Measurements from ENCODE around the gene LSM7.

The LSM7 gene

DNA sequence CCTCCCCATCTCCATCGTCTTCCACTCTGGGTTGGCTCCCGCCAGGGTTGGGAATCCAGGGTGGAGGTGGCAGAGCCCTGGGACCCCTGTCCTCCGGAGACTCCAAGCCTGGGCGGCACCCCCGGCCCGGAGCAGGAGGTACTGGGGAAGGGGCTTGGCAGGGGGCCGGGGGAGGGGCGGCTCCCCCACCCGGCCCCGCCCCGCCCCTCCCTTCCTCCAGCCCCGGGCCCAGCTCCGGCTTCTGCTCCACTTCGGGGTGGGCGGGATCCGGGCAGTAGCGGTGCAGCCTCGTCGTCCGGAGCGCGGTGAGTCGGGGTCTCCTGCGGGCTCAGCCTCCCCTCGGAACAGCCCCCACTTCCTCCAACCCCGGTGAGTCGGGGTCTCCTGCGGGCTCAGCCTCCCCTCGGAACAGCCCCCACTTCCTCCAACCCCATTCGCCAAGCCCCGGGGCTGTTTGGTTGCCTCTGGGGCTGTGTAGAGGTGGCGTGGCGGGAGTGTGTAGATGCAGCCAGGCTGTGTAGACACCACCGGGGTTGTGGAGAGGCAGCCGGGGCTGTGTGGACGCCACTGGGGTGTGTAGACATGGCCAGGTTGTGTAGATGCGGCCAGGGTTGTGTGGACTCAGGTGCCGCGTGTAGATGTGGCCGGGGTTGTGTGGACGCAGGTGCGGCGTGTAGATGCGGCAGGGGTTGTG lies 31.8 kb upstream of the LSM7 start, which contains the start of gene TMPRSS9:
TSS of gene TMPRSS9 (plus strand) at position 274 of the 694 bp plus-strand sequence. CDS start 29,521 bp downstream, outside the sequence.
- DNase-seq (ENCODE audit: low read depth): no peak
- H3K4me3 ChIP-seq (ENCODE audit: control insufficient read depth, low read depth, low read length): no peak within 1 kb of the TSS

DNA sequence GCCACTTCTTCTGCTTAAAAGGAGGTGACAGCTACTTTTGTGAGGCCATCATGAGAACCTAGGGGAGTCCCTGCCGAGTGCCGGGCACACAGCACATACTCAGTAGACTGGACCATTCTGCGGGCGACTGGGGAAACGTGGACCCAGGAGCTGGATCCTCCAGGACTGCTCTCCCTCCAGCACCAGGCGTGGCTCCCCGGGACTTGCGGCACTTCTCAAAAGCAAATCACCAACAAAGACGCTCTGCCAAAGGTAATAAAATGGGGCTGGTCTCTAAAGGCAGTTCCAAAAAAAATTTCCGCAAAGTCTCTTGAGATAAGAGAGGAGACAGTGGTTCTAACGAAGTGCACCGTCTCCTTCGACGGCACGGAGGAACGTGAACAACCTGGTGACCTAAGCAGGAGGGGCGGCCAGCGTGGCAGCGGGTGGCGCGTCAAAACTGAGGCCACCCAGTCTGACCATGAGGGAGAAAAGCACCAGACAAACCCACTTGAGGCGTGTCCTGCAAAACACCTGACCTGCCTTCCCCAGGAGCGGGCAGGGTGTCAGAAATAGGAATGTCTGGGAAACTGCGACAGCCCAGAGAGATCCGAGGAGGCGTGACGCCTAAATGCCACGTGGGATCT lies 30.3 kb upstream of the LSM7 start:
- H3K4me3 ChIP-seq (ENCODE audit: control insufficient read depth, low read depth, low read length): no peak overlapping the region
- DNase-seq (ENCODE audit: low read depth): no peak
- TF ChIP-seq, protein P1, sequence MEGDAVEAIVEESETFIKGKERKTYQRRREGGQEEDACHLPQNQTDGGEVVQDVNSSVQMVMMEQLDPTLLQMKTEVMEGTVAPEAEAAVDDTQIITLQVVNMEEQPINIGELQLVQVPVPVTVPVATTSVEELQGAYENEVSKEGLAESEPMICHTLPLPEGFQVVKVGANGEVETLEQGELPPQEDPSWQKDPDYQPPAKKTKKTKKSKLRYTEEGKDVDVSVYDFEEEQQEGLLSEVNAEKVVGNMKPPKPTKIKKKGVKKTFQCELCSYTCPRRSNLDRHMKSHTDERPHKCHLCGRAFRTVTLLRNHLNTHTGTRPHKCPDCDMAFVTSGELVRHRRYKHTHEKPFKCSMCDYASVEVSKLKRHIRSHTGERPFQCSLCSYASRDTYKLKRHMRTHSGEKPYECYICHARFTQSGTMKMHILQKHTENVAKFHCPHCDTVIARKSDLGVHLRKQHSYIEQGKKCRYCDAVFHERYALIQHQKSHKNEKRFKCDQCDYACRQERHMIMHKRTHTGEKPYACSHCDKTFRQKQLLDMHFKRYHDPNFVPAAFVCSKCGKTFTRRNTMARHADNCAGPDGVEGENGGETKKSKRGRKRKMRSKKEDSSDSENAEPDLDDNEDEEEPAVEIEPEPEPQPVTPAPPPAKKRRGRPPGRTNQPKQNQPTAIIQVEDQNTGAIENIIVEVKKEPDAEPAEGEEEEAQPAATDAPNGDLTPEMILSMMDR (IDR thresholded peaks at IDR 0.05; ENCODE audit: control insufficient read depth, insufficient read depth, low read depth, low read length, missing control alignments): no peak

More for the DNA sequence above, 31.8 kb upstream of the LSM7 start, which contains the start of gene TMPRSS9:
- TF ChIP-seq, protein P1 (IDR thresholded peaks at IDR 0.05; ENCODE audit: control insufficient read depth, insufficient read depth, low read depth, low read length, missing control alignments): no peak

DNA sequence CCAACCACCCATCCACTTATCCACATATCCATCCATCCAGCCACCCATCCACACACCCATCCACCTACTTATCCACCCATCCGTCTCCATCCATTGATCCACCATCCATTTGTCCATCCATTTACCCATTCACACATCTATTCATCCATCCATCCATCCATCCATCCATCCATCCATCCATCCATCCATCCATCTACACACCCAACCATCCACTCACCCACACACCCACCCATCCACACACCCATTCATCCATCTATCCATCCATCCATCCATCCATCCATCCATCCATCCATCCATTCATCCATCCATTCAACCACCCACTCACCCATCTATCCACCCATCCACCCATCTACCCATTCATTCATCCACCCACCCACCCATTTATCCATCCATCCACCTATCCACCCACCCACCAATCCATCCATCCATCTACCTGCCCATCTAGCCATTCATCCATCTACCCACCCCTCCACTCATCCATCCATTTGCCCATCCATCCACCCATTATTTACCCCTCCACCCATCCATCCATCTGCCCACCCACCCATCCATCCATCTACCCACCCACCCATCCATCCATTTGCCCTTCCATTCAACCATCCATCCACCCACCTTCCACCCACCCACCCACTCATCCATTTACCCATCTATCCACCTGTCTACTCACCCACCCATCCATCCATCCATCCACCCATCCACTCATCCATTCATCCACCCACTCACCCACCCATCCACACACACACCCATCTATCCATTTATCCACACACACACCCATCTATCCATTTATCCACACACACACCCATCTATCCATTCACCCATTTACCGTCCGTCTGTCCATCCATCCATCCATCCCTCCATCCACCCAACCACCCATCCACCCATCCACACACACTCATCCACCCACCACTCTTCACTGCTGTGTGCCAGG lies 29.2 kb upstream of the LSM7 start:
- no peak for DNase-seq (ENCODE audit: low read depth)
- H3K4me3 ChIP-seq (ENCODE audit: control insufficient read depth, low read depth, low read length): no peak overlapping the region
- TF ChIP-seq, protein P1 (IDR thresholded peaks at IDR 0.05; ENCODE audit: control insufficient read depth, insufficient read depth, low read depth, low read length, missing control alignments): no peak

DNA sequence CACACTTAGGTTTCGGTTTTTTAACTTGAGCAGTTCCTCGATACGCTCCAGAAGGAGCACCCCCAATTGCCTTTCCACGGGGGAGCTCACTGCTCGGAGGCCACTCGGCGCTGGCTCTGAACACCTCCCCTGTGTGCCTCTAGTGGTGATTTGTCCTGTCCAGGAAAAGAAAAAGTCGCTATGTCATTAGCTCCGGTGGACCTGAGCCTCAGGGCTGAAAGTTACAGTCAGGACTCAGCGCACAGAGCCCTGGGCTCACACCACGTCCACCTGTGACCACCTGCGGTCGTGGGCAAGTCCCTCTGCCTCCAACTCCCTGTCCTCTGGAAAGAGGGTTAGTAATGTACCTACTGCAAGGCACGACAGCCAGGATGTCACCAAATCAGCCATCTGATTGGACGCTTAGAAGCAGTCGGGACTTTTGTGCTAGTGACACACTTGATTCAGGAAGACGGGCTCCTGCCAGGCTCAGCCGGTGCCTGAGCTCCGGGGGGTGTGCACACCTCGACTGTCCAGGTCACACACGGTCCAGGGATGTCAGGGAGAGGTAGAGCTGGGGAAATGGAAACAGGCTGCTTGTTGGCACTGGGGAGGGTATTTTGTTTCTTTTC lies 27.8 kb upstream of the LSM7 start:
- H3K4me3 ChIP-seq (ENCODE audit: control insufficient read depth, low read depth, low read length): no peak overlapping the region
- DNase-seq (ENCODE audit: low read depth): no peak
- TF ChIP-seq, protein P1 (IDR thresholded peaks at IDR 0.05; ENCODE audit: control insufficient read depth, insufficient read depth, low read depth, low read length, missing control alignments): no peak

DNA sequence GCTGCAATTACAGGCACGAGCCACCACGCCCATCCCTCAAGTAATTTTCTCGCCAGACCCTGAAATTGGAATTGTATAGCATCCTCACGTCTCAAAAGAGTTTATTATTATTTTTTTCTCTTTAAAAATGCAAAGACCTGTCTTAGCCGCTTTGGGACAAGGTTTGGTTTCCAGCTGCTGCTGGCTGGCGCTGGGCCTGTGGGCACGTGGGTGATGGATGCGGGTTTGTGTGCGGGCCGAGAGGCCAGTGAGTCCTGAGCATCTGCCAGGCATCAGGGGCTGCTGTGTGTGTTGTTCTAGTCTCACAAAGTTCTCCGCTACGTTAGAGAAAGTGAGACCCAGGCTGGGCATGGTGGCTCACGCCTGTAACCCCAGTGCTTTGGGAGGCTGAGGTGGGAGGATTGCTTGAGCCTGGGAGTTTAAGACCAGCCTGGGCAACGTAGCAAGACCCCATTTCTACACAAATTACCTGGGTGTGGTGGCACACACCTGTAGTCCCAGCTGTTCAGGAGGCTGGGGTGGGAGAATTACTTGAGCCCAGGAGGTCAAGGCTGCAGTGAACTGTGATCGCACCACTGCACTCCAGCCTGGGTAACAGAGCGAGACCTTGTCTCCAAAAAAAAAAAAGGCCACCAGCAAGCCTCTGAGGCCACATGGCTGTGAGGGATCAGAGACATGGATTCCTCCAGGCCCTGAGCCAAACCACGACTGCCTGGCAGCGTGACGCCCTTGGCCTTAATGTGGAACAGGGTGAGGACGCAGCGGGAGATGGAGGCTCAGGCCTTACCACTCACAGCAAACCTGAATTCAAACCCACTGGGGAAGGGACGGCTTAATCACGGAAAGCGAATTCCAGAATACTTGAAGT lies 27.0 kb upstream of the LSM7 start:
- no peak overlapping the region for H3K4me3 ChIP-seq (ENCODE audit: control insufficient read depth, low read depth, low read length)
- TF ChIP-seq, protein P1 (IDR thresholded peaks at IDR 0.05; ENCODE audit: control insufficient read depth, insufficient read depth, low read depth, low read length, missing control alignments): no peak
- DNase-seq (ENCODE audit: low read depth): no peak

Measured in AG09309 (cell line).